SK-N-SH treated with all-trans-retinoic acid at 6 μM for 48 hours (cell line): Measurements from ENCODE around the gene NPLOC4.

Source experiments
- ATAC-seq: fragments of 200-7000 bp; cut with Tn5 transposase; 3 replicates; pipeline ENCODE4 v1.9.1; 2020; ENCODE audit warnings: mild to moderate bottlenecking, moderate library complexity
- ARNTL ChIP-seq: fragments of 450-650 bp; formaldehyde crosslinking; IDR thresholded peaks from 2 replicates; pipeline ENCODE4 v1.5.0; 2020; ENCODE audit warnings: low read depth, mild to moderate bottlenecking, moderate library complexity, borderline replicate concordance
- BACH2 ChIP-seq: fragments of 250-450 bp; sonication (Bioruptor Pico); IDR thresholded peaks from 2 replicates; pipeline ENCODE4 v1.9.0; 2021; ENCODE audit warnings: mild to moderate bottlenecking, borderline replicate concordance
- CREB5 ChIP-seq: fragments of 250-450 bp; sonication (Bioruptor Pico); IDR thresholded peaks from 2 replicates; pipeline ENCODE4 v1.5.1; 2020; ENCODE audit warnings: low read depth, mild to moderate bottlenecking, moderate library complexity
- ESRRG ChIP-seq: fragments of 250-450 bp; sonication (Bioruptor Pico); IDR thresholded peaks from 2 replicates; pipeline ENCODE4 v1.6.1; 2021; ENCODE audit warnings: mild to moderate bottlenecking
- GLIS3 ChIP-seq: fragments of 250-450 bp; sonication (Bioruptor Pico); IDR thresholded peaks from 2 replicates; pipeline ENCODE4 v1.5.0; 2020; ENCODE audit warnings: mild to moderate bottlenecking, moderate library complexity
- ISL1 ChIP-seq: fragments of 250-450 bp; sonication (Bioruptor Pico); IDR thresholded peaks from 2 replicates; pipeline ENCODE4 v2.1.2; 2022; ENCODE audit warnings: mild to moderate bottlenecking, moderate library complexity
- OSR1 ChIP-seq: fragments of 250-450 bp; sonication (Bioruptor Pico); IDR thresholded peaks from 2 replicates; pipeline ENCODE4 v1.8.0; 2022; ENCODE audit warnings: moderate library complexity, mild to moderate bottlenecking, inconsistent platforms
- PATZ1 ChIP-seq: fragments of 250-450 bp; sonication (Bioruptor Pico); IDR thresholded peaks from 2 replicates; pipeline ENCODE4 v1.8.0; 2020; ENCODE audit warnings: mild to moderate bottlenecking, moderate library complexity, borderline replicate concordance
- POU6F1 ChIP-seq: fragments of 250-450 bp; sonication (Bioruptor Pico); IDR thresholded peaks from 2 replicates; pipeline ENCODE4 v1.8.0; 2021; ENCODE audit warnings: low read depth, mild to moderate bottlenecking, moderate library complexity, borderline replicate concordance
- PPARA ChIP-seq: fragments of 250-450 bp; sonication (Bioruptor Pico); IDR thresholded peaks from 2 replicates; pipeline ENCODE4 v1.5.0; 2020; ENCODE audit warnings: mild to moderate bottlenecking, borderline replicate concordance
- RARB ChIP-seq: fragments of 250-450 bp; sonication (Bioruptor Pico); IDR thresholded peaks from 2 replicates; pipeline ENCODE4 v1.8.0; 2021; ENCODE audit warnings: mild to moderate bottlenecking, moderate library complexity
- SNAI2 ChIP-seq: fragments of 250-450 bp; sonication (Bioruptor Pico); IDR thresholded peaks from 2 replicates; pipeline ENCODE4 v1.5.0; 2020; ENCODE audit warnings: mild to moderate bottlenecking, moderate library complexity
- TOX ChIP-seq: fragments of 250-450 bp; sonication (Bioruptor Pico); IDR thresholded peaks from 2 replicates; pipeline ENCODE4 v1.8.0; 2021; ENCODE audit warnings: mild to moderate bottlenecking, moderate library complexity, borderline replicate concordance
- TSHZ2 ChIP-seq: fragments of 250-450 bp; sonication (Bioruptor Pico); IDR thresholded peaks from 2 replicates; pipeline ENCODE4 v1.5.0; 2020; ENCODE audit warnings: mild to moderate bottlenecking, moderate library complexity
- ZC3H10 ChIP-seq: fragments of 250-450 bp; sonication (Bioruptor Pico); IDR thresholded peaks from 2 replicates; pipeline ENCODE4 v1.5.1; 2021; ENCODE audit warnings: mild to moderate bottlenecking, moderate library complexity
- ZFP3 ChIP-seq: fragments of 250-450 bp; sonication (Bioruptor Pico); IDR thresholded peaks from 2 replicates; pipeline ENCODE4 v1.5.0; 2020; ENCODE audit warnings: mild to moderate bottlenecking, moderate library complexity
- ZFP30 ChIP-seq: fragments of 450-650 bp; formaldehyde crosslinking; IDR thresholded peaks from 2 replicates; pipeline ENCODE4 v1.5.0; 2022; ENCODE audit warnings: mild to moderate bottlenecking, moderate library complexity
- ZNF565 ChIP-seq: fragments of 450-650 bp; formaldehyde crosslinking; conservative IDR thresholded peaks from 2 replicates; pipeline ENCODE4 v1.5.0; 2020; ENCODE audit warnings: low read depth, mild to moderate bottlenecking, moderate library complexity
- ZNF70 ChIP-seq: fragments of 450-650 bp; formaldehyde crosslinking; IDR thresholded peaks from 2 replicates; pipeline ENCODE4 v1.5.0; 2020; ENCODE audit warnings: mild to moderate bottlenecking, moderate library complexity
- ZNF8 ChIP-seq: fragments of 450-650 bp; formaldehyde crosslinking; IDR thresholded peaks from 2 replicates; pipeline ENCODE4 v1.5.0; 2020; ENCODE audit warnings: mild to moderate bottlenecking, moderate library complexity

Gene NPLOC4

GRCh38 chr17:81520021-81520901 lies 116.7 kb downstream of the NPLOC4 start:
- ATAC-seq: no peak

GRCh38 chr17:81519284-81520020 lies 117.5 kb downstream of the NPLOC4 start:
- no peak for ATAC-seq
- TF ChIP-seq TSHZ2 (CRISPR knock-in tag) (no peak), PATZ1 (CRISPR knock-in tag) (no peak), ARNTL (CRISPR knock-in tag) (no peak), POU6F1 (CRISPR knock-in tag) (no peak), SNAI2 (CRISPR knock-in tag) (no peak), PPARA (CRISPR knock-in tag) (no peak), TOX (CRISPR knock-in tag) (no peak), ZNF565 (no peak), ZC3H10 (CRISPR knock-in tag) (no peak), BACH2 (CRISPR knock-in tag) (no peak), GLIS3 (CRISPR knock-in tag) (no peak), ZNF70 (CRISPR knock-in tag) (no peak), CREB5 (CRISPR knock-in tag) (no peak), ZFP3 (CRISPR knock-in tag) (no peak), ZFP30 (CRISPR knock-in tag) (no peak), ESRRG (CRISPR knock-in tag) (no peak), OSR1 (CRISPR knock-in tag) (no peak), ZNF8 (no peak)

More at GRCh38 chr17:81520021-81520901, 116.7 kb downstream of the NPLOC4 start:
- no peak for TF ChIP-seq PATZ1 (CRISPR knock-in tag)
- TF ChIP-seq BACH2 (CRISPR knock-in tag): no peak
- no peak for TF ChIP-seq TOX (CRISPR knock-in tag)
- TF ChIP-seq PPARA (CRISPR knock-in tag): no peak
- TF ChIP-seq ESRRG (CRISPR knock-in tag): no peak
- TF ChIP-seq ZFP3 (CRISPR knock-in tag): no peak
- no peak for TF ChIP-seq ISL1 (CRISPR knock-in tag)
- no peak for TF ChIP-seq CREB5 (CRISPR knock-in tag)
- no peak for TF ChIP-seq OSR1 (CRISPR knock-in tag)
- no peak for TF ChIP-seq ZC3H10 (CRISPR knock-in tag)
- TF ChIP-seq RARB (CRISPR knock-in tag): no peak
- TF ChIP-seq ZNF8: no peak
- TF ChIP-seq, all 23 proteins: peak for 0
